Glomerular visceral epithelial cell (primary cell): Measurements from ENCODE around the gene TBC1D22B.

Source experiments
- DNase-seq: peaks from one replicate; pipeline ENCODE4 v3.0.0-alpha.2; 2016; ENCODE audit errors: extremely low spot score

Gene TBC1D22B

DNA sequence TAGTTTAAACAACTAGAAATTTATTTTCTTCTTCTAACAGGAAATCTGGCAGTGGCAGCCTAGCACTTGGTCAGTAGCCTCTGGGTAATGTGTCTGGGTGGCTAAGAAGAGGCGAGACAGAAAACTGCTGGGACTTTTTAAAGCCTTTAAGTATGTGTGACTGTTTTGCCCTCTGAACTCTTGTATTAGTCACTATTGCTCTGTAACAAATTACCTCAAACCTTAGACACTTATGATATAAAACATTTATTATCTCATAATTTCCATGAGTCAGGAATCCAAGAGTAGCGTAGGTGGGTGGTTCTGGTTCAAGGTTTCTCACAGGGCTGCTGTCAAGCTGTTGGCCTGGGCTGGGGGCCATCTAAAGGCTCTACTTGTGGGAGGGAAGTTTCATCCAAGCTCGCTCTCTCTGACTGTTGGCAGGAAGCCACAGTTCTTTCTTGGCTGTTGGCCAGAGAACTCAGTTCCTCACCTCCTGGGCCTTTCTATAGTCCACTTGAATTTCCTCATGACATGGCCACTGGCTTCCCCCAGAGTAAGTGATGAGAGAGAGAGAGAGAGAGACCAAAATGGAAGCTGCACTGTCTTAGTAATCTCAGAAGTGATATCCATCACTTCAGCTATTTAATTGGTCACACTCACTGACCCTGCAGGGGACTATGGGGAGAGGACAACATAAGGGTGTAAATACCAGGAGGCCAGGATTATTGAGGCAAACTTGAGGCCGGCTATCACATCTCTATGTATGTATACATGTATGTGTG lies 17.4 kb upstream of the TBC1D22B start:
- peak; percentile 98 for DNase-seq

DNA sequence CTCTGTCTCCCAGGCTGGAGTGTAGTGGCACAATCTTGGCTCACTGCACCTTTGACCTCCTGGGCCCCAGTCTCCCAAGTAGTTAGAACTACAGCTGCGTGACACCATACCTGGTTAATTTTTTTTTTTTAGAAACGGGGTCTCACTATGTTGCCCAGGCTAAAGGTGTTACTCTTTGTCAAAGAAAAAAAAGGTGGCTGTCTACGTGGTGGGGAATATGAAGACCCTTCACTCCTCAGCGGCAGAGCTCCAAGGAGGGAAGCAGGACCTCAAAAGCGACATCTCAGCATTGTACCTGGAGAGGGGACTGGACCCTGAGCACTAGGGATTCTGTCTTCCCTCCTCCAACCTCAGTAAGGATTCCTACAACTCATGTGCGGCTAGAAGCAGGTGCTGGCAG lies 16.4 kb upstream of the TBC1D22B start:
- DNase-seq, result no peak

DNA sequence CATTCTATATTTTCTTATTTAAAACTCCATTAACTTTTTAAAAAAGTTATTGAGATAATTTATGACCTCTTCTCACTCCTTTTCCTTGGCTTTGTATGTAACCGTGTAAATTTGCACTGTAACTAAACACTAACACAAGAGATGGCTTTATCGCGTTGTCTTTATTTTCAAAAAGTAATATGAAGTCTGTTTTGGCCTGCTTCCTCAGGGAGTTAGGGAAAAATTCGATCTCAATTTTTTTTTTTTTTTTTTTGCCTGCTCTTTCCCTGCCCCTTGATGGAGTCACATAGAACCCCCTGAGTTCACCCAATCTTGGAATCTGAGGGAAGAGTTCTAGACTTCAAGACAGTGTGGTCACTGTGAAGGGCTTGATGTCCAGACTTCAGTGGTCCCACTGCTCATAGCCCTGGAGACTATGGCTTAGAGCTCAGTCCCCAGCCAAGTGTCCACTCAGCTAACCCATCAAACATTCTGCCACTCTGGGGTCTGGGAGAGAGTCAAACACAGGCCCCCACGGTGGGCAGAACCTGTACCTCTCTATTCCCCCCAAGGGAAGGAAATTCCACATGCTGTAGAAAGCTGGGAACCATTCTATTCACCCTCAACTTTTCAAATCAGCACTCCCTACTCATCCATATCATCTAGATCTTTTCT lies 15.7 kb upstream of the TBC1D22B start:
- DNase-seq, result no peak

DNA sequence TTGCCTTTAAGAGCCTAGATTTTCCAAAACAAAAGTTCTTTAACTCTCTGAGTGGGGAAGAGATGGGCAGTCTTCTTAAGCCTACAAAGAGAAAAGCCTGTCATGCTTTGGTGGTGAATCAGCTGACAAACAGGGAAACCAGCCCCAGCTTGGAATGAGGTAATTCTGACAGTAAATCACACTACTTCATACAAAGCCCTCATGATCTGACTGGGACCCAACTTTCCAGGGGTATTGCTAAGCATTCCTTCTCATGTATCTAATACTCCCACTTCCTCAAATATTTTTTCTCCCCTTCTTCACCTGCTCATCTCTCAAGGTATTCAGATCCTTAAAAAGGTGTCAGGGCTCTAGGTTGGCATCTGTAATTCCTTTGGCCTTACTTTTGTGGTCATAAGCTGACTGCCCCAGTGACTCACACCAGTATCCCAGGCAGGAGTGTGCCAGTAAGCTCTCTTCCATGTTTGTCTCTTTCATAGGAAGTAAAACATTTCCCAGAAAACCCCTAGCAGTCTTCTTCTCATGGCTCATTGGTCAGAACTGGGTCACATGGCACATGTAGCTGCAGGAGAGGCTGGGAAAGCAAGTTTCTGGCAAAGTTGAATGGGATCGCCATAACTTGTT lies 15.0 kb upstream of the TBC1D22B start:
- DNase-seq, result peak; percentile 97

GRCh38 chr6:37243131-37243815 lies 14.3 kb upstream of the TBC1D22B start:
- DNase-seq, result no peak

DNA sequence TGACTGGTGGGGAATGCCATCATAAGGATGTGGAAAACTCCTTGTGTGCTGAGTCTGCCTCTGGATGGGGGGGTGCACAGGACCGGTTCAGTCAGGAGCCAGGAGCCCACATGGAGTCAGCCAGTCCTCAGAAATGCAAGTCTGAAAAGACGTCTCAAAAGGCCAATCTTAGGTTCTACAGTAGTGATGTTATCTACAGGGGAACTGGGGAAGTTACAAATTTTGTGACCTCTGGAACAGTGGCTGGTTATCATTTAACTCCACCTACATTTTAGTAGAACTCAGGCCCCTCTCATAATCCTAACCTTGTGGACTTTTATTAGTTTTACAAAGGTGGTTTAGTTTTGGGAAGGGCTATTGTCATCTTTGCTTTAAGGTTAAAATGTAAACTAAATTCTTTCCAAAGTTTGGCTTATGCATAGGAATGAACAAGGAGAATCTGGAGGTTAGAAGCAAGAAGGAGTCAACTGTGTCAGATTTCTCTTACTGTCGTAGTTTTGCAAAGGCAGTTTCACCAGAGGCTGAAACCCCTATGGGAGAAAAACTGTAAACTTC lies 13.7 kb upstream of the TBC1D22B start:
- no peak for DNase-seq

DNA sequence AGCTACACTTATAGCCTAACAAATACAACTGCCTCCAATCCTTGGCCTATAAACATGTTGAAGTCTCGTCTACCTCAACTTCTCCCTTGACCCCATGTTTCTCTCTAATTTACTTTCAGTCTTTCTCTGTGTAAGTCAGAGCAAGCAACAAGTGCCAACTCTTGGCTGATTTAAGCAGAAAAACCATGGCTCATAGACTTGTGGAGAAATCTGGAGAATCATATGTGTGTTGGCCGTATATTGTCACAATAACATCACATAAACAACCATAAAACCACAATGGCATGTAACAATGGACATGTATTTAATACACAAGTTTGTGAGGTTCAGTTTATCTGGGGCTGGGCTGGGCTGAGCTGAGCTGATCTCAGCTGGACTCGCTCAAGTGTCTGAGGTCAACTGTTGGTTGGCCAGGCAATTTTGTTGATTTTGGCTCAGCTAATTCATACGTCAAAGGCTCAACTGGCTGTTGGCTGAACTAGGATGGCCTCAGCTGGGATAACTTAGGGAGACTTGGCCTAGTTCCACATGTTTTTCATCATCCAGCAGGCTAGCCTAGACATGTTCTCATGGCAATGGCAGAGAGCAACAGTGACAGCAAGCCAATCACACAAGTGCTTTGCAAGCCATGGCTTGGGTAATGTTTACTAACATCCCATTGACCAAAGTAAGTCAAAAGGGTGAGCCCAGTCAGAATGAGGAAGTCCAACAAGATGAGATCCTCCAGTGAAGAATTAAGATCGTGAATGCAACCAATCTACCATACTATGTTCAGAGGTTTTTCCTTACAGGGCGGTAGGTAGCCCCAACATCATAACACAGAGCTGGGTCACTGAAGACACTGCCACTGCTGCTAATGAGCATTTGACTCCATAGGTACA lies 12.9 kb upstream of the TBC1D22B start:
- DNase-seq, result peak; percentile 99

DNA sequence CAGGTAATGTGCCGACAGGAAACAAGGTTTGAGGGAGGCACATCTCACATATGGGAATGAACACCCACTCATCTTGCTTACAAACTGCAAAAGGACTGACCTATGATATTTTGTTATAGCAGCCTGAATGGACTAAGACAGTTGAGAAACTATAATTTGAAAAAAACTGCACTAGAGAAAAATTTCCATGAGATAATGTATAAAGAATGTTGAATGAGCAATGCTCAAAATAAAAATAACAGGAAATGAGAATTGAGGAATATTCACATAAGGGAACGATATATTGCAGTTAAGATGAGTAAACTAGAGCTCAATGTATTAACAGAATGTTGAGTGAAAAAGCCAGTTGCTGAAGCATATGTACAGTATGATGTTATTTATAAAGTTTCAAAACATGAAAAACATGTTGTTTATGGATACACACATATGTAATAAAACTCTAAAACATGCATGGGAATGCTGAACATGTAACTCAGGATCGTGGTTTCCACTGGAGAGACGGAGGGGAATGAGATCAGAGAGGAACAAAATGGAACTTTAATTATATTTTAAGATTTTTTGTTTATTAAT lies 6.3 kb upstream of the TBC1D22B start:
- no peak for DNase-seq

DNA sequence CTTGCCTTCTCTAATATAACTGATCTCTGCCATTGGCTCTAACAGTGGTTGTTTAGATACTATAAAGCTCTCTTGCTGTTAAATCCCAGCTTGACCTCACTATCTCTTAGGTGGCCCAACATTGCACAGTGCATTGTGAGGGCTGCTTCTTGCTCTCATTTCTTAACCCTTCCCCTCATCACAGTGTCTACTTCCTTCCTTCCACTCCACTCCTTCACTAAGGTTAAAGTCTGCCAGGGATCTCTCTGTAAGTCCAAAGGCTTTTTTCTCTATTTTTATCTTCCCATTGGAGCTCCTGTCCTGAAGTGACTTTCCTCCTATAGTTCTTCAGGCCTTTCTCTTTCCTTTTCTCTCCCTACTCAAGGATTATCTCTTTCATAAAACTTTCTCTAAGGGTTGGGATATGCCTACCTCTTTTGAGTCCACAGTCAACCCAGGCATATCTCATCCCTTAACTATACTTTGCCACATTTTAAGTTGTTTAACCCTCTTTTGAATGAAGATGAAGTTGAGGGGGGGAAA lies 4.0 kb upstream of the TBC1D22B start:
- no peak for DNase-seq

- no peak for DNase-seq
Observed at GRCh38 chr6:37254881-37255280, 2.7 kb upstream of the TBC1D22B start.

DNA sequence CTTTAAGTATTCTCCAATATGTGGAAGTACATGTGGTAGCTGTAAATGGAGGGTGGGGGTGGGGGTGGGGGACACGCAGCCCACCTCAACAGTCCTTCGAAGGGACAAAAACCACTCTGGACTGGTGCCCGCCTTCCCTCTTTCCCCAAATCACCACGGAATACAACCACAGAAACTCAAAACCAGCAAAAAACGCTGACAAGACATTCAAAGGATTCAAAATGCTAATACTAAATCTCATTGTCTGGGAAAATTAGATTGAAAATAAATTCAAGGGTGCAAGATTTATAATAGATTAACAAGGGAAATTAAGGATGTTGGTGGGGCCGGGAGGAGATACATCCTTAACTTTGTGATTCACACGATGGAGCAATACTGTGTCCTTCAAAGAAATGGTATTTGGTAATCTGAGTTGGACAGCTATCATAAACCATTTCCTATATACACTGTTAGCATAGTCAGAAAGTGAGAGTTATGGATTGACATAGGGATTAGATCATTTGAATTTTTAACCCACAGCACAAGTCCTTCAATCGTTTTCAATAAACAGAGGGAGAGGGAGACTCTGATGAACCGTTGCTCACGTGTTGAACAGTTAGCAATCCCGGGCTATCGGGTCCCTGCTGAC lies 766 bp upstream of the TBC1D22B start:
- no peak for DNase-seq

- no peak for DNase-seq
Observed at GRCh38 chr6:37257320-37257633, 295 bp upstream of the TBC1D22B start.

GRCh38 chr6:37258405-37259105 lies 983 bp downstream of the TBC1D22B start:
- no peak for DNase-seq

DNA sequence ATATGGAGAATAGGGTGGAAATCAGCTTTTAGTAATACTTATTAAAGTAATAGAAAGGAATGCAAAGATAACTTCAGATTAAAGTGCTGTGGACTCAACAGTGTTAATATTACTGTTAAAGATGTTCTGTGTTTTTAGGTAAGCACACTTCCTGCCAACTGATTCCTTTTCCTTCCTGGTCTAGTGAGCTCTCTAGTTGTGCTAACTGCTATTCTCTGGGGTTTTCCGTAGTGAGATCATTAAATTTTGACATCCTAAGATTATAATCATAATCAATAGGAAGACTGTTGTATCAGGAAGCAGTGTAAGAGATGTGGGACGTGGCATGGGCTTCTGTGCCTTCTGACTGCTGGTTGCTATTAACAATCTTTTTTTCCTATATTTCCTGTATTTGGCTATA lies 1.6 kb downstream of the TBC1D22B start:
- no peak for DNase-seq

DNA sequence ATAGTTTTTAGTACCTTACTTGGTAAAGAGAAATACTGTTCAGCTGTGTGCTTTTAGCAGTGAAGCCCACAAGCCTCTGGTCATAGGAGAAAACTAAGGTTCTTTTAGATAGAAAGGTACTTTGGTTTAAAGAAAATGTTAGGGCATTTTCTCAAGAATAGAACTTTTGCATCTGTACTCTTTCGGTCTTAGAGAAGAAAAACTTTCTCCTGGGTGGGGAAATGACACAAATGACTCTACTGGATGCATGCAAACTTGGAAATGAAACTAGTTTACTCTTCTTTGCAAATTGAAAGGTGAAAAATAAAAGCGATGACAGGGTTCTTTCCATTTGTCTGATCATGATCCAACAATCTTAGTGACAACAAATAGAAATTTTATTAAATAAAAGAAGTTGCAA lies 2.5 kb downstream of the TBC1D22B start:
- DNase-seq, result no peak

DNA sequence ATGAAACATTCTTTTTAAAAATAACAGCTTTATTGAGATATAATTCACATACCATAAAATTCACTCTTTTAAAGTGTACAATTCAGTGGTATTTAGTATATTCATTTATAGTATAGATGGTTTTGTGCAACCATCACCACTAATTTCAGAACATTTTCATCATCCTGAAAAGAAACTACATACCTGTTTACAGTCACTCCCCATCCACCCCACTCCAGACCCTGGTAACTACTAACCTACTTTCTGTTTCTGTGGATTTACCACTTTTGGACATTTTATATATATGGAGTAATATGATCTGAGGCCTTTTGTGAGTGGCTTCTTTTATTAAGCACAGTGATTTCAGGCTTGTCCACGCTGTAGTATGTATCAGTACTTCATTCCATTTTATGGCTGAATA lies 2.9 kb downstream of the TBC1D22B start:
- DNase-seq, result no peak

GRCh38 chr6:37261198-37261597 lies 3.6 kb downstream of the TBC1D22B start:
- no peak for DNase-seq

DNA sequence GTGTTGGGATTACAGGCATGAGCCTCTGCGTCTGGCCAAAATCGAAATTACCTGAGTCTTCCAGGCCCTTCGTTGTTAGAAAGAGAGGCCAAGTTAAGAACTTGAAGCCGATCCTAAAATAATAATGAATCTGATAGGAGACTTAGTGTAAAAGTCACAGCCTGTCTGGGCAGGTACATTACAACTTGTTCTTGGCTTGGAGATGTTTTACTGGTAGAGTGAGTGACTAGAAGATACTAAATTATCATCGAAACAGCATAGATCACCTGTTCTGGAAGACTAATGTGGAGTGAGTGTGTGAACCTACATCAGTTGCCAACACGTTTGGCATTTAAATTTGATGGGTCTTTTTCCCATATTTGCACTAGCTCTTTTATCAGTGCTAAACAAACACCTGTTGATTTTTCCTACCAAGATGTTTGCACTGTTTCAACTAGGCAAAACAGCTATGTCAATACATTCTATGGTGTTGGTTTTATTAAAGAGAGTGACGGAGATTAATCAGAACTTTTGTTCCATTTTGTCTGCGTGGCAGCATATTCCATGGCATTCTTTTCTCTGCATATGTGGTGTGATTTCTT lies 5.0 kb downstream of the TBC1D22B start:
- DNase-seq, result no peak

DNA sequence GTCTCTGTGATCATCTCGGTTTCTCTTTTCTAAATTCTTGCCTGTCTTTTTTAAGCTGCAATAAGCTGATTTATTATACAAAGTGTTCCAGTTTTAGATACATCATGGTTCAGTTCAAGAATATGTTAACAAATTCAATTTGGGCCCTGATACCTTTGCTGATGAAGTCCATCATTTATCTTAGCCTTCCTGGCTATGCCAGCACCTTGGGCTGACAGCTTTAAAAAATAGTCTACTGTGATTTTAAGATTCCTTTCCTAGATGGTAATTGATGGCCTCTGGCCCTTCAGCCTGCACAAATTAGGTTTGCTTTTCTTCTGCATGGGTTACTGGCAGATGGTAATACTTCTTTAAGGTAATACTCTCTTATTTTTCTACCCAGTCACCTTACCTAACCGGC lies 7.4 kb downstream of the TBC1D22B start:
- no peak for DNase-seq
